ENCODE results near the gene CENPX. TPM values are rescaled to one million over a fixed set of nuclear protein-coding genes. Genes with fewer than 3 reads are reported as not detected.
A peak's percentile ranks its signal among the peaks of the same experiment; 100 is the strongest.

CENPX gene
- 50.0 and 61.8 TPM in 2 replicates for total RNA-seq
- 47.5 TPM for polyA plus RNA-seq (2012)

DNA sequence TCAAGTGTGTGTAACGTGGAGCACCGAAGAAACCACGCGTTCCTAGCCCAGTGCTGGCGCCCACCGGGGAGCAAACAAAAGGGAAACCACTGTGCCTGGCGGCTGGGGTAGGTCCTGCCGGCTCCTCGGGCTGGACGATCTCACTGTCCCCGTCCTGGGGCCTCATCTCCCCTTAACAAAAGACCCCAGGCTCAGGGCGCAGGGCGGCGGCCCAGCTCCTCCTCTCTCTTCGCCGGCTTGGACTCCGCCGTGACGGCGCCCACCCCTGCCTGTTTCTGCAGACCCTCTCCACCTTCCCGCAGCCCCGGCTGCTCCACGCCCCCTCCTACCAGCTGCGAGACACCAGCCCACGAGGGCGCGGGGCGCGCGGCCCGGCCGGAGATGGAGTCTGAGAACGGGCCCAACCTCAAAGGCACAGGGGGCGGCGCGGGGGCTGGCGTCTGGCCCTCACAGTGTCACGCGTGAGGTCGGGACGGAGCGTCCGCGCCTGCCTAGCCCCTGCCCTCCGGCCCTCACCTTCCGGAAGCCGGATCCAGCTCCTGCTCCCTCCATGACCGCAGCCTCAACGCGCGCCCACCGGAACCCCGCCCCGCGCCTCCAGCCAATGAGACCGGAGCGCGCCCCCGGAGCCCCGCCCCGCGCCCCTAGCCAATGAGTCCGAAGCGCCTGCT is at the start of gene CENPX:
Gene CENPX, minus strand, starts transcription at position 569 of the 671 bp plus-strand sequence. Its CDS starts 17 bp downstream, at position 552.
- DNase-seq (ENCODE audit: low read depth) = no peak

DNA sequence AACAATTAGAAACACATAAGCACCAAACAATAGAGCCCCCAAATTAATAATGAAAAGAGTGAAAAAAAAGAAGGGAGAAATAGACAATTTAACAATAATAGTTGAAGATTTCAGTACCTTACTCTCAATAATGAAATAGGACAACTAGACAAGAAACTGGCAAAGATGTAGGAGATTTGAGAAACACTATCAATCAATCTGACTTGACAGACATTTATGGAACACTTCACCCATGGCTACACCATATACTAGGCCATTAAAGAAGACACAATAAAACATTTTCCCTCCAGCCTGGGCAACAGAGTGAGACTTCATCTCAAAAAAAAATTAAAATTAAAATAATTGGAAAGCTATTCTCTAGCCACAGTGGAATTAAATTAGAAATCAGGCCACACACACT is 47.9 kb upstream of the CENPX start:
- DNase-seq (ENCODE audit: low read depth) = no peak

DNA sequence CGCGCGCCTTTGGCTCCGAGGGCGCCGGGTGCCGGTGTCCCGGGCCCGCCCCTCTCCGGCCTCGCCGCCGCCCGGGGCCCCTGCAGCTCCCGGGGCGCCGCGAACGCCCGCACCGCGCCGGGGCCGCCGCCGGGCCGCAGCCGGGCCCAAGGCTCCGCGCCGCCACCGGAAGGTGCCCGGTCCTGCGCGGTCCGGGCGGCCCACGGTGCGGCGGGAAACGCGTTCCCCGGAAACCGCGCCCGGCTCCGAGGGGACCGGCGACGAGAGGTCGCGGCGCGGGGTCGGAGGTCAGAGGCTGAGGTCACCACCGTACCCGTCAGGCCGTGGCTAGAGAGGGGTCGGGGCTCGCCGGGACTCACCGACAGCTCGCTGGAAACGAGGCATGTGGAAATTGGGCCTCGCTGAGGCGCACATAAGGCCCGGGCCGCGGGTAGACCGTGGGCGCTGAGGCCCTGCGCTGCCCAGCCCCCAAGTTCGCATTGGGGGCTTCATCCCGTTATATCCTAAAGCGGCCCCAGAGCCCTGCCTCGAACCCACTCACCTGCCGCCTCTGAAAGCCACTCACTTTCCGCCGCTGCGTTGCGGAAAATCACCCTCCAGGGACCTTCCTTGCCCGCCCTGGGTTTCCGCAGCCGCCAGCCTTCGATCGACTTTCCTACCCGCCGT is 43.1 kb upstream of the CENPX start, which contains the start of gene DUS1L:
Gene DUS1L, minus strand, starts transcription at position 167 of the 666 bp plus-strand sequence. CDS start 745 bp downstream, outside the sequence.
- DNase-seq (ENCODE audit: low read depth) = peak; percentile 61

DNA sequence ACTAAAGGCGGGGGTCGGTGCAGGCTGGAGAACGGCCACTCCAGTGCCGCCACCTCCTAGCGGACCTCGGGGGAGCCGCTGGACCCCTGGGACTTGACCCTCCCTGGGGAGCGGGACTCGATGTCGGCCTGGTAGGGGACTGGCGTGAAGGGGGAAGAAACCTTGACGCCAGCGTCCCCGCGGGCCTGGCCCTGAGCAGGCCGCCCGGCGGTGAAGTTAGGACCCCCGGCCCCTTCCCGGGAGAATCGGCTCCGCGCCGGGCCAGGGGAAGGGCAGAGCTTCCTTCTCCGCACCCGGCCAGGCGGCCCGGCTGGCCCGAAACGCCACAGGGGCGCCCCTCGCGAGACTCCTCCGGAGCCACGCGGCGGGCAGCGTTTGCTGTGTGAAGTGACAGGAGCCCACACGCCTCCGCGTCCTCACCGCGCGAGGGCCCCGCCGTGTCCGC is 42.5 kb upstream of the CENPX start:
- peak; percentile 29 for DNase-seq (ENCODE audit: low read depth)

DNA sequence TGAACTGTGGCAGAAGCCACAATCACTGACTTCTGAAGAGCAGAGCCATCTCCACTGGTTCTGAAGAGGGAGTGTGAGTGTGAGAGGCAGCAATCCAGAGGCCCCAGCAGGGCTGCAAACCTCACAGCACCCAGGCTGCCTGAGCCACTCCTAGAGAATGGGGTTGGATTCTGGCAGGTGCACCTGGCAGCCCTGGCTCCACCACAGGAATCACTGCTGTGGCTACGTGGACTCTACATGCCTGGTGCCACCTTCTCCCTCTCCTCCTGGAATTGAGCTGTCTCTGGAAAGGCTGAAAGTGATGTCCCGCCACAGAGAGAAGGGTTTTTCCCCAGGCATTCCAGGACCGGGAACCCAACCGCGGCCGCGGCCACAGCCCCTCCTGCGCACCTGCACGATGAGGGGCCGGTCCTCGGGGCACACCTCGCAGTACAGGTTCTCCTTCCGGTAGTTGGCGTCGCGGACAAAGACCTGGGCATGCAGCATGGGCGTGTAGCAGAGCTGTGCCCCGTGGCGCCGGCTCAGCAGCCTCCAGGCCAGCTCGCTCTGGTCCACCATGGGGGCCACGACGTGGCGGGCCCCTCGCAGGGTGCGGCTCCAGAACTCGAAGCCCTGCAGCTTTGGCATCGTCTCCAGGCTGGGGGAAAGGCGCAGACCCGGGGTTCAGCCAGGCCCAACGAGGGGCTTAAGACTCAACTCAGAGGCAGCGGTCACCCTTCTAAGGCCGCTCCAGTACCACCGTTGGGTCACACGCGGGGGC is 41.9 kb upstream of the CENPX start:
- DNase-seq (ENCODE audit: low read depth) = no peak

DNA sequence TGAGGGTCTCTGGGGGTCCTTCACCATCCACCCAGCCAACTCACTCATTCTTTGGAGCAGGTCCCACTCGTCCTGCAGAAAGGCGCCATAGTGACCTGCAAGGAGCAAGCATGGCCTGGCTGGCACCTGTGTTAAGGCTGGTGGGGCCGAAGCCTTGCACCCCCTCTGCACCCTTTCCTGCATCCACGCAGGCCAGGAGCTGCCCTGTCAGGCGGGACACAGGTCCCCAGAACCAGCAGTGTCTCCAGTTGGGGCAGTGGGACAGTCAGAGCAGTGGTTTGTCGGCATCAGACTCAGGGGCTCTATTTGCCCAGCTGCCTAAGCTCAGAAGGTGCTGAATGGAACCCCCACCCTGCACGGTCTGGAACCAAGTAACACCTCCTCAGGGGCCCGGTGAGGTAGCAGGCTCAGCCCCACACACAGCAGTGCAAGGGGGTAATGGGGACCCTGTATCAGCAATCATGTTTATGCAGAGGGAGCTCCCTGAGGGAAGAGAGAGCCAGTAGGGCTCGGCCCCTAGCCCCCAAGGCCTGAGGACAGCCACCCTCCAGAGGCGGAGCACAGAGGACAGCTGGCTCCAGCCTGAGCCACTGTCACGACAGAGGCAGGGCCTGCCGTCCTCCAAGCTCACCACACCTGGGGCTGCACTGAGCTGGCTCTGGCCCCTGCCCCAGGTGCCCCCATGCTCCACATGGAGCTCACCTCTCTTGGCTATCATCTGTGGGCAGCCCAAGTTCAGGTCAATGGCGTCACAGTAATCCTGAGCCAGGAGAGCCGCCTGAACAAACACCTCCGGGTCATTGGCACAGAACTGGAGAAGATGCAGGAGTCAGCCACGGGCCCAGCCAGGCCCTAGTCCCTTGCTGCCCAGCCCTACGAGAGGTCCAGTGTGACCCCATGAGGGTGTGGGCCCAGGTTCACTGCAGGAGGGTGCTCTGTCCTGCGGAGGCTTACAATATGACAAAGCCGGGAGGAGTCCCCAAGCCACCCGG is 41.0 kb upstream of the CENPX start:
- DNase-seq (ENCODE audit: low read depth) = no peak

DNA sequence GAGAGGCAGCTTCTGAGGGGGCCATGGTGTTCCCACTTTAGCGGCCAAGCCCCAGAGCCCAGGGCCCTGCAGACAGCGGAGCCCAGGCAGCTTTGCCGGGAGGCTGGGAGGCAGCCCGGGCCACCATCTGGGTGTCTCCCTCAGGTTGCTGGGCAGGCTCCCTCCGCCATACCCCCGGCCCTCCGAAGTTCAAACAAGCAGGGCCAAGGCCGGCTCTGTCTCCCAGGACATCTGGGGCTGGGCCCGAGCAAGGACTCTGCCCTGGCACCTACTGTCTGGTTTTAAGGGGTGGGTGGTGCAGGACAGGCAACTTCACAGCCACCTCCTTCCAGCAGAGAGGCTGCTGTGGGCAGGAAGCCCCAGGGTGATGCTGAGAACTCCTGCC is 40.3 kb upstream of the CENPX start:
- no peak for DNase-seq (ENCODE audit: low read depth)

DNA sequence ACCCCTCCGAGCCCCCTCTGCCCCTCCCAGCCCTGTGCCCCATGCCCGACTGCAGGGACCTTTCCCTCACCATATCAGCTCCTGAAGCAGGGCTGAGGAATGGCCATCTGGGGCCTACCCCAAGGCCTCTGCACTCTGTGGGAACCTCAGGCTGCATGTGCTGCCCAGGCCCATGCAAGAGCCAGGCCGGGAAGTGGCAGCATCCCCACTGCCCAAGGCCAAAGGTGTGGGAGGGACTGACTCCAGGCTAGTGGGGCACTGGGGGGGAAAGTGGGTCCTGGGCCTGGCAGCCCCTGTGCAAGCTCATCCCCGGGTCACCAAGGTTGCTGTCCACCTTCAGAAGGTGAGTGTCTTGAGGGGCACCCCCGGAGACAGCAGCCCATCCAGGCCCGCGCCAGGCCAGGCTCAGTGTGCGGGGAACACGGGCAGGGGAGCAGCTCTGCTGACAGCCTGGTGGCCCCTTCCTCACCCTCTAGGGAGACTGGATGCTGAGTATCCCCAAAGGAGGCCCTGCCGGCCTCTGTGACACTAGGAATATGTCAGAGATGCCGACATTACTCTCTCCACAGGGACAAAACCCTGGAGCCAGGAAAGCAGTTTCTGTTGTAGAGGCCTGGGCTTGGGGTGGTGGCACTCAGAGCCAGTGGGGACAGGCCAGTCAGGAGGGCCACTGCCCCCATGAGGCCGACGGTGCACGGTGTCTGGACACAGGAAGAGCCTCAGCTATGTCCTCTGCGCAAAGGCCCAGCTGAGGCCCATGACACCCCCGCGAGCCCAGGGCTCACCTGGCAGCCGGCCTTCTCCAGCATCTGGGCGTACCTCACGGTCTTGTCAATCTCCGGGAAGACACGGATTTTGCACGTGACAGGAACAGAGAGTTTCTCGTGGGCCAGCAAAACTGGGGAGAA is 39.7 kb upstream of the CENPX start:
- no peak for DNase-seq (ENCODE audit: low read depth)

DNA sequence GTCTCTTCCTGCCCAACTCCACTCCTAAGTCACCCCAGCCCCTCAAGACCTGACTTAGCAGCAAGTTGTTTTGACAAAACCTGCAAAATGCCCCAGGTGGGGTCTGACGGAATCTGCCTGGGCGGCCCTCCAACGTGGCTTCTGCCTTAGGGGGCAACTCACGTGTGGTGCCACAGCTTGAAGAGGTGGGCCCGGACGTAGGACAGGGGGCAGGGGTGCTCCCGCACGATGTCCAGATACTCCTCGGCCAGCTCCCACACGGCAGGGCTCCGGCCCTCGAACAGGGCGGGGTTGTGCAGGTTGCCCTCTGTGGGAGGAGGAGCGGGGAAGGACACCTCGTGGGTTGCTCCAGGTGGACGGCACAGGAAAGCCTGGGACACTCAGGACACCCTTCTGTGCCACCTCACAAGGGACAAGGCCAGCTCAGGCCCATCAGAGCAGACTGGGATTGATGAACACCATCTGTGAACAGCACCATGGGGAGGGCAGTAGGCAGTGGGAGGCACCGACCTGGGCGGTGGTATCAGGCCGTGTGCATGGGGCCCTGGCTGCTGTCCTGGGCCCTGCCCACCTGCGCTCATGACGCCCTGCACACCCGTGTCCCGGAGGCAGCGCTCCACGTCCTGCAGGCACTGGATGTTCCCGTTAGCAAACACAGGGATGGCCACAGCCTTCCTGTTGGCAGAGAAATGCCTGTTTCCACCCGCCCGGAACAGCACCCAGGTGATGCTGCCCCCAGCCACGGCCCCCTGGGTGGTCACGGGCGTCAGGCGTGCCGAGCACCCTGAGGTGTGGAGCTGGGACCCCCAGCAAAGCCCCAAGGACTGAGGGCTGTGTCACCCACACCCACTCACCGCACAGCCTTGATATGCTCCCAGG is 38.6 kb upstream of the CENPX start:
- DNase-seq (ENCODE audit: low read depth) = no peak

DNA sequence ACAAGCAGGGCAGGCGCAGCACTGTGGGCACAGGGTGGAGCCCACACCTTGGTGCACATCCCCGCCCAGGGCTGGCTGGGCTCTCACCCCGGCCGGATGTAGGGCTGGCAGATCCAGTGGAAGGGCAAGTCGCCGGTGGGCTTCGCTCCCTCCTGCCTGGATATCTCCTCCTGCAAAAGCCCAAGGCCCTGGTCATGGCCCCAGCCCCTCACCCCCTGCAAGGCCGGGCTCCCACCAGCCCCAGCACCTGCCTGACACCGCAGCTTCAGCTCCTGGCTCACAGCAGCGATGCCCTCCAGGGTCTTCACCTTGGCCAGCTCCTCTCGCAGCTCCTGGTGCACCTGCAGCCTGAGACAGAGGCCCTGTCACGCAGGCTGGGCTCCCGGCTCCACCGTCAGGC is 37.9 kb upstream of the CENPX start:
- DNase-seq (ENCODE audit: low read depth) = no peak

DNA sequence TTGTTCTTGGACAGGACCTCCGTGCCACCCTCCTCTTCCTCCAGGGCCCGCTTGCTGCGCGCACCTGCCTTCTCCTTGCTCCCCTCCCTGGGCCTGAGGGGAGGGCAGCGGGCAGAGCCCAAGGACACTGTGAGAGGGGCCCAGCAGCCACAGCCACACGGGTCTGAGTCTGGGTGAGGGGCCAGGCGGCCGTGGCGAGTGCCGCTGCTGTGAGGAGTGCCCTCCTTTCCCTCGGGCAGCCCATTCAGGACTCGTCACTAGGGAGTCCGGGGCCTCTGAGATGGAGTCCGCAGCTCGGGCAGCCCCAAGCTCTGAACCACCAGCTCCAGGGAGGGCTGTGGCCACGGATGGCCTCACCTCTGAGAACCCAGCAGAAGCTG is 37.3 kb upstream of the CENPX start:
- no peak for DNase-seq (ENCODE audit: low read depth)

DNA sequence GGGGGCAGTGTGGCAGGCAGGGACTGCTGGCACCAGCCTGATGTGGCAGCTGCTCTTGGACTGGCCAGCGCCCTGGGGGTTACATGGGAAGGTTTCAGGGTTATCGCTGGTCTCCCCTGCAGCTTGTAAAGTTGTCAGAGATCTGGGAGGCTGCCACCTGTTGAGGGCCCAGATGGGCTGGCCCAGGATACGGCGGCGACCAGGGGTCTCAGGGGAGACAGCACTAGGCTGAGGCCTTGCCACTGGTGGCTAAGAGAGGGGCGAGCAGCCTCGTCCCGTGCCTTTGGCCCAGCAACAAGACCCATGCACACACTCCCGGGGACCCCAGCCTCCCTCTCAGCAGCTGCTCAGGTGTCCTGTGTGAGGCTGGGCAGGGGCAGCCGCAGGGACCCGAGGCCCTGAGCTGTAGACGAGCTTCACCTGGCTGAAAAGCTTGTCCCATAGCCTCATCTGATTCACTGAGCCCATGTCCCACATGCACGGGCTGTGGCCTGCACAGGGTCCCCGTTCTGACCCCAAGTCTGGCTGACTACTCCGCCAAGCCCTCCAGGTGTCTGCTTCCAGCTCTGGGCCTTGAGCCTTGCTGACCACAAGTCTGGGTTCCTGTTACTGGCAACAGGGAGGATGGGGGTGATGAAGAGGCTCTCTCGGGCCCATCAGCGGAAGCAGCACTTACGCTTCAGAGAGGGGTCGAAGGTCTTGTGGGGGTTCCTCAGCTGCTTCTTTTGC is 36.8 kb upstream of the CENPX start:
- DNase-seq (ENCODE audit: low read depth) = peak; percentile 48

DNA sequence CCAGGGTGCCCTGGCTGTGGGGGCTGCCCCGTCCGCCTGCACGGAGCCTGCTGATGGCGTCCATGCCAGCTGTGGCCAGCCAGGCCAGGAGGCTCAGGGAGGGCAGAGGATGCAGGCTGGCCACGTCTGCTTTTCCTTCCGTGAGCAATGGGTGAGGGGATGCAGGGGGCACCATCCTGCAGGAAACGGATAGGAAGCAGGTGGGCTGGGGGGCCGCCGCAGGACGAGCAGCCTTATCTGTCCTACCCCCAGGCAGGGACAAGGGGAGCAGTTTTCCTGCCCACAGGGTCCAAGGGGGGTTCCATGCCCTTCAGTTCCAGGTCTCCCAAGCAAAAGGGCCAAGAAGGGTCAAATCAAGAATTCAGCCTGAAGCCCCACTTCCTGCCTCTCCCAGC is 36.2 kb upstream of the CENPX start:
- DNase-seq (ENCODE audit: low read depth) = no peak

DNA sequence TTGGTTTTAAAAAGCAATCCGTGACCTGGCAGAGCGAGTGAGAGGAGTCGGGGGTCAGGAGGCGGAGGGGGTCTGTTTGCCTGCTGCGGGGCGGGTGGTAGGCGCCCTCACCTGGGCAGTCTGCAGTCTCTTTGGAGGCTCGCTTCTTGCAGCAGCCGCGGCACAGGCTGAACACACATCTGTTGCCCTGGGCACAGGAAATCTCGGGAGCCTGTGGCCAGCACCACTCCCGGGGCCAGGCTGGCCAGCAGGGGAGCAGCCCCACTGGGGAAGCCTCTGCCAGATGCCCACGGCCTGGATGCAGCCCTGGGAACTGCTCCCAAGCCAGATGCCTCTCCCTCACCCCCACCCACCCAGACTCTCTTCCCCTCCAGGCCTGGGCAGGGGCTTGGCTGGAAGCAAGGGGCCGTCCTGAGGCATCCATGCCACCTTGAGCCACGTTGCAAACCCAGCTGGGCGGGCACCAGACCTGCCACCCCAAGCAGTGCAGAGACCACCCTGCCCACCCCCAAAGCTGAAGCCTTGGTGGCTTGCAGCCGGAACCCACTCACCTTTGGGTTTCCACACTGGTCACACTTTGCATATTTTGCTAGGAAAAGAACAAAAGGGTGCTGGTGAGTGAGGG is 35.7 kb upstream of the CENPX start:
- DNase-seq (ENCODE audit: low read depth) = no peak

DNA sequence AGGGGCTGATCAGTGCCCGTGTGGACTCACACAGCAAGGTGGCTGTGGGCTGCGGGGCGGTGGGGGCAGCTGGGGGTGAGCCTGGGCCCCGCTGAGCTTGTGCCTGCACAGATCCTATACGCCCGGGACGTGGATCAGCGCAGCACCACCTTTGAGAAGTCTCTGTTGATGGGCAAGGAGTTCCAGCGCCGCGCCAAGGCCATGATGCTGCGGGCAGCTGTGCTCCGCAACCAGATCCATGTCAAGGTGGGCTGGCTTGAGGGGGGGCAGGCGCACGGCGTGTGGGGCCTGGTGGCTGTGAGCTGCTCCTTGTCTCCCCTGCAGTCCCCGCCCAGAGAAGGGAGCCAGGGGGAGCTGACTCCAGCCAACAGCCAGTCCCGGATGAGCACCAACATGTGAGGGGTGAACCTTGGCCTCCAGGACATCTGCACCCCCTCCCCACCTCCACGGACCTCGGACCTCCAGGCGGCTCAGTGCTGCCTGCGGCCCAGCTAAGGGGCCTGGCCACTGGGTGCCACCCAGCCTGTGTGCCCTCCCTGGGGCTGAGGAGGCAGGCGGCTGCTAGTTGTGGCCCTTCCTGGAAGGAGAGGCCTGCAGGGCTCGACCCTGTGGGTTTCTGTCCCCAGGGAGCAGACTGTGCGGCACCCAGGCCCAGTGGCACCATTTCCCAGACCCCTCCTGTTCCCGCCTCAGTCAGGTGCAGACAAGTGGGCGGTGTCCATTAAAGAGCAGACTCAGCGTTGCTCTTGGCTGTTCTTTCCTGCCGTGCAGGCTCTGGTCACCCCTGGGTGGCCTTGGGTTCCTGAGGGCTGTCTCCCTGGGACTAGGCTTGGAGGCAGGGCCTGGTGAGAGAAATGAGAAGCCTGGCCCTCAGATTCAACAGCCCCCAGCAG is 34.3 kb upstream of the CENPX start:
- DNase-seq (ENCODE audit: low read depth) = no peak

DNA sequence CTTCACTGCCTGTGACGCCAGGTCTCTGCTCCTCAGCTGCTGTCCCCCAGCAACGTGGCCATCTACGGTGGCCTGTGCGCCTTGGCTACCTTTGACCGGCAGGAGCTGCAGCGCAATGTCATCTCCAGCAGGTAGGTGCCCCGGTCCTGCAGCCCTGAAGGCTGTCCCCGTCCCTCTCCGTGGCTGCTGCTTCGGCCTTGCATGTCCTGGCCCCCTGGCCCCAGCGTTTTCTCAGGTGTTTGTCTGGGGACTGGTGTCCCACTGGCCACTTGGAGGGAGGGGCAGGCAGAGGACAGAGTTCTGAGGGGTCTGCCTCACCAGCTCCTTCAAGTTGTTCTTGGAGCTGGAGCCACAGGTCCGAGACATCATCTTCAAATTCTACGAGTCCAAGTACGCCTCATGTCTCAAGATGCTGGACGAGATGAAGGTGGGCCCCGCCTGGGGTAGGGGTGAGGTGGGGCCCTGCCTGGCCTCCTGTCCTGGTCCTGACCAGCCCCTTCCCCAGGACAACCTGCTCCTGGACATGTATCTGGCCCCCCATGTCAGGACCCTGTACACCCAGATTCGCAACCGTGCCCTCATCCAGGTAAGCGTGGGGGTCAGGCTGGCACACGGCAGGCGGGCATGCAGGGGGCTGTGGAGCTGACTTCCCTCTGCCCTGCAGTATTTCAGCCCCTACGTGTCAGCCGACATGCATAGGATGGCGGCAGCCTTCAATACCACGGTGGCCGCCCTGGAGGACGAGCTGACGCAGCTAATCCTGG is 33.5 kb upstream of the CENPX start:
- DNase-seq (ENCODE audit: low read depth) = no peak

Measured in myocyte (in vitro differentiated cells).